Hepatic stellate cell (primary cell): ENCODE results near the gene KRT73.

ENCODE experiments used
- DNase-seq: peaks from one replicate; pipeline ENCODE4 v3.0.0; 2011; ENCODE audit warnings: low spot score

KRT73 gene

DNA sequence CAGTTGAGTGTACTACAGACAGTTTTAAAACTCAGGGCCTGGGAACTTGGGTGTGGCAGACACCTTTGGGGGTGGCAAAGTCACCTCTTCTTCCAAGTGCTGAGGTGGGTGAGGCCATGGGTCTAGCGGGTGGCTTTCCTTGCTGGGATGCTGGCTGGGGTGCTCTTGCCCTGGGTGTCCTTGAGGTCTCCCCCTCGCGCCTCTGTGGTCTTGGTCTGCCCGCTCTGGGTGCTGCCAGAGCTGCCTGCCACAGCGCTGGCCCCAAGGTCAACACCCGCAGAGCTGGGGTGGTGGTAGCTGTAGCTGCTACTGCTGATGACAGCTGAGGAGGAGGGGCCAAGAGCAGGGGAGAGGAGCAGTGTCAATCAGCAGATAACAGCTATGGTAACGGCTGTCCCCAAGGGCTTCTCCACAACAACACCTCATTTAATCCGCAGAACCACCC is 51.5 kb downstream of the KRT73 start:
- no peak for DNase-seq

DNA sequence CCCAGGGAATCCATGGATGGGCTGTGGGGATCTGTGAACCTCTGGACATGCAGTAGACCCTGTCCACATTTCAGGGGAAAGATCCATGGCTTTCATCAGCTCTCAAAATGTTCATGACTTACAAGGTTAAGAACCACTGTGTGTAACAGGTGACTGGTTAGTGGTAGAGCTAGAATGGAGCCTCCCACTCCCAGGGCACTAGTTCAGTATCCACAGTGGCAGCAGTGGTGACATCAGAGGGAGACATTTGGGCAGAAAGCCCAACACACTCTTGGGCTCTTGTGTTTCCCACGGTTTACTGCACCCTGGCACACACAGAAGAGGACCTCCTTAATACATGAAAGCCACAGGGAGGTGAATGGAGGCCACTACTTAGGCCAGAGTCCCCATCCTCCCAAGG is 53.8 kb downstream of the KRT73 start:
- no peak for DNase-seq

DNA sequence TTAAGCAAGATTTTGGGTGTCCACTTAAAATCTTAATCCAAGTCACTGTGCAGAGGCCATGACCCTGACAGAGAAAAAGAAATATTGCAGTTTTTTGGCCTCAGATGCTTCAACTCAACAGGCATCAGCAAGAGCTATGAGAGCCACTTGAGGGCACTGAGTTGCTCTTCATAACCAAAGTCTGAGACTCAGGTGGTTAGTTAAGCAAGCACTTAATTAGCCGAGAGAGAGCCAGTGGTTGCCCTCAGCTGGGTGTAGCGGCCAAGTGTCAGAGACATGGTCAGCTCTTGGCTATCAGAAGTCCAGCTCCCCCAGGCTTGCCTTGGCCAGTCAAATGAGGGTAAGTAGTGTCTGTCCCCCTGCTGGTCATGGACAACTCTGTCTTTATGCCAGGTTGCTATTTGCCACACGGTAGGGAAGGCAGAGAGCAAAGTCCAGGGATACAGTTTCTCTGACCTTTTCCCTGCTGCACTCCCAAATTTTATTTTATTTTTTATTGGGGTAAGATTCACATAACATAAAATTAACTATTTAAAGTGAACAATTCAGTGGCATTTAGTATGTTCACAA is 56.4 kb downstream of the KRT73 start:
- peak; percentile 23 for DNase-seq

DNA sequence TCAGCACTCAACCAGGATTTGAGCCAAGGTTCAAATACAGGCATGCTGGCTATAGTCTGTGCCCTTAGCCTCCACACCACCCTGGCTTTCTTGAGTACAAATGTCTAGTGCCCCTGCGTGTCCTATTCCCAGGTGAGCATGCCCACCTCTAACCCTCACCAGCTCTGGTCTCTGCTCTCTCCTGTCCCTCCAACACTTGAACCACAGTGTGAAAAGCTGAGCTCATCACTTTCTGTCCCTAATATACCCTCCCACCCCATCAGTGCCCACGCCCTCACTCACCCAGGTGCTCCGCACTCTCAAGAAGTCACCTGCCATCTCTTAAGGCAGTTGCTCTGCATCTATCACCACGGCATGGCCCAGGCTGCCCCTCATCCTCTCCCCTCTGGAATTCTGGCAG is 58.4 kb downstream of the KRT73 start:
- no peak for DNase-seq

DNA sequence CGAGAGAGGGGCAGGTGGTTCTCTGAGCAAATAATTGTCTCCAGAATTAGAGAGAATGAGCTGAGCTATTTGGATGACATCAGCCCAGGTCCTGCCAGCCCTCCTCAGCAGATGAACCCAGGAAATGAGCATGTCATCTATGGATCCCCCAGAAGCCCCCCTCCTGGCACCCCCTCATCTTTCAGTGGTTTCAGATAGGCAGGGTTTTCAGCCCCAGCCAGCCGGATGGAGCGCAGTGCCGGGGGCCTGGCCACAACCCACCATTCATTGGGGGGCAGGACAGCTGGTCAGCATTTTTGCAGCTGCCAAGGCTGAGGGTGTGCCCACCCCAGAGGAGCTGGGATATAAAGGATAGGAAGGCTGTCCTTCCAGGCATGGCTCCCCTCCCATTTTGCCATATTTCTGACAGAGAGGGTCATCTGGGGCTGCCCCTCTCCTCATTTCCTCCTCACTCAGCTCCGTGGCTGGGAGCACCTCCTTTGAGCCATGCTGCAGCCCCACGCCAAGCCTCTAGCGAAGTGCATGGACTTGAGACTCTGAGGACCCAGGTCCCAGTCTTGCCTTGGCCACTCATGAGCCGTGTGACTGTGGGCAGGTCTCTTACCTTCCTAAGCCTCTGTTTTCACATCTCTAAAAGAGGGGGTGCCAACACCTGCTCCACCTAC is 59.4 kb downstream of the KRT73 start:
- DNase-seq = no peak
